ENCODE results near the gene FIS1. TPM values are rescaled to one million over a fixed set of nuclear protein-coding genes. Genes with fewer than 3 reads are reported as not detected.
"Not testable (repeated sequence)": the region's sequence is repeated elsewhere in the genome, so short reads cannot be mapped to it uniquely, and the experiment has no call there.

FIS1 gene
- total RNA-seq, 1 donor: 136 TPM

DNA sequence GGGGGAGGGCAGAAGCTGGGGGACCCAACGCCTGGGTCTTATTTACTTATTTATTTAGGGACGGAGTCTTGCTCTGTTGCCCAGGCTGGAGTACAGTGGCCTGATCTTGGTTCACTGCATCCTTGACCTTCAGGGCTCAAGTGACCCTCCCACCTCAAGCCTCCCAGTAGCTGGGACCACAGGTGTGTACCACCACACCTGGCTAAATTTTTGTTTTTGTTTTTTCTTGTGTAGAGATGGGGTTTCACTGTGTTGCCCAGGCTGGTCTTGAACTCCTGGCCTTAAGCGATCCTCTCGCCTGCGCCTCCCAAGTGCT is 42.3 kb downstream of the FIS1 start:
- Histone ChIP-seq H3K36me3 (ENCODE audit: insufficient read depth, low read length) (peaks cover 5% of the 10 kb centered on the region), H4K20me1 (ENCODE audit: insufficient read depth, low read length) (no peaks in the 10 kb centered on the region)
- no peak for TF ChIP-seq CTCF (IDR thresholded peaks at IDR 0.05; ENCODE audit: extremely low read depth, low read depth, low read length)

GRCh38 chr7:101201695-101202602 is 42.9 kb downstream of the FIS1 start:
- H3K9me3 ChIP-seq (ENCODE audit: low read depth, low read length): no peaks in the 10 kb centered on the region
- no peak overlapping the region for H3K27ac ChIP-seq (ENCODE audit: low read depth, low read length)
- H3K36me3 ChIP-seq (ENCODE audit: insufficient read depth, low read length): peaks cover 5% of the 10 kb centered on the region
- no peaks in the 10 kb centered on the region for H3K4me1 ChIP-seq (ENCODE audit: insufficient read depth, low read length)
- H4K20me1 ChIP-seq (ENCODE audit: insufficient read depth, low read length): no peaks in the 10 kb centered on the region
- peaks cover 37% of the 10 kb centered on the region for H3K27me3 ChIP-seq (ENCODE audit: insufficient read depth, low read length)
- no peaks in the 10 kb centered on the region for H3K79me2 ChIP-seq (ENCODE audit: insufficient read depth, low read length)
- DNase-seq (ENCODE audit: insufficient read length, low spot score, missing footprints): peak; percentile 87
- TF ChIP-seq CTCF (IDR thresholded peaks at IDR 0.05; ENCODE audit: extremely low read depth, low read depth, low read length): no peak
- H2AFZ ChIP-seq (ENCODE audit: low read length): no peak overlapping the region
- no peak overlapping the region for H3K4me3 ChIP-seq (ENCODE audit: insufficient read depth, low read length)
- H3K4me2 ChIP-seq (ENCODE audit: insufficient read depth, low read length): peak overlapping the region; percentile 28

More for the DNA sequence above, 42.3 kb downstream of the FIS1 start:
- peaks cover 37% of the 10 kb centered on the region for H3K27me3 ChIP-seq (ENCODE audit: insufficient read depth, low read length)
- no peak overlapping the region for H2AFZ ChIP-seq (ENCODE audit: low read length)
- no peak for DNase-seq (ENCODE audit: insufficient read length, low spot score, missing footprints)
- no peak overlapping the region for H3K27ac ChIP-seq (ENCODE audit: low read depth, low read length)
- no peak overlapping the region for H3K4me2 ChIP-seq (ENCODE audit: insufficient read depth, low read length)
- H3K4me1 ChIP-seq (ENCODE audit: insufficient read depth, low read length): no peaks in the 10 kb centered on the region
- no peak overlapping the region for H3K4me3 ChIP-seq (ENCODE audit: insufficient read depth, low read length)
- no peaks in the 10 kb centered on the region for H3K9me3 ChIP-seq (ENCODE audit: low read depth, low read length)
- H3K79me2 ChIP-seq (ENCODE audit: insufficient read depth, low read length): no peaks in the 10 kb centered on the region

DNA sequence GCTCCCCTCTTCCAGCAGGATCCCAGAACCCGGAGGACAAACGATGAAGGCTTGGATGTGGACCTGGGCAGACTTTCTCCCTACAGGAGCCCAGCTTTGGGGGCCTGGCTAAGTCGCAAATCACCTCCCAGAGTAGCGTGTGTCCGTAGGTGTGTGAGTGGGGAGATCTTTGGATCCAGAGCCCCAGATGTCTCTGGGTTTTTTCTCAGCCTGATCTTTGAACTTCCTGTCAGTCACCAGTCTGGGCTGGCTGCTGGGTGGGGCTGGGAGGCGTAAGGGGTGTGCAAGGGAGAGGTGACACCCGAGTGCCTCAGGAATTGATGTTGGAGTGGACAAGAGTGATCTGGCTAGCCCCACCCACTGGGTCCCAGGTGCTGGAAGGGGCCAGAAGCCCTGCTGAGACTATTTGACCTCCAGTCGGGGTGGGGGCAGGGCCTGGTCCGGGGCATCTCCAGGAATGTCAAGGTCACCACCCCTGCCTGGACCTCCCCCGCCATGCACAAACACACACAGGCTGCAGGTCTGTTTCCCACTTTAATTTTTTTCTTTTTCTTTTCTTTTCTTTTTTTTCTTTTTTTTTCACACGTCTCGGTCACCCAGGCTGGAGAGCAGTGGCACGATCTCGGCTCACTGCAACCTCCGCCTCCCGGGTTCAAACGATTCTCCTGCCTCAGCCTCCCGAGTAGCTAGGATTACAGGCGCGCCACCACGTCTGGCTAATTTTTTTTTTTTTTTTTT is 43.9 kb downstream of the FIS1 start, which contains the start of gene MOGAT3:
MOGAT3 (minus strand) TSS at position 175 of the 738 bp plus-strand sequence. CDS start 182 bp downstream, outside the sequence.
- Histone ChIP-seq H3K79me2 (ENCODE audit: insufficient read depth, low read length) (no peaks in the 10 kb centered on the region), H4K20me1 (ENCODE audit: insufficient read depth, low read length) (no peaks in the 10 kb centered on the region), H3K27ac (ENCODE audit: low read depth, low read length) (no peak within 1 kb of the TSS), H2AFZ (ENCODE audit: low read length) (no peak within 1 kb of the TSS), H3K27me3 (ENCODE audit: insufficient read depth, low read length) (peaks cover 37% of the 10 kb centered on the region), H3K9me3 (ENCODE audit: low read depth, low read length) (no peaks in the 10 kb centered on the region), H3K36me3 (ENCODE audit: insufficient read depth, low read length) (peaks cover 3% of the 10 kb centered on the region), H3K4me3 (ENCODE audit: insufficient read depth, low read length) (no peak within 1 kb of the TSS), H3K4me2 (ENCODE audit: insufficient read depth, low read length) (no peak within 1 kb of the TSS), H3K4me1 (ENCODE audit: insufficient read depth, low read length) (no peaks in the 10 kb centered on the region)
- DNase-seq (ENCODE audit: insufficient read length, low spot score, missing footprints): peak; percentile 71
- TF ChIP-seq CTCF (IDR thresholded peaks at IDR 0.05; ENCODE audit: extremely low read depth, low read depth, low read length): no peak

DNA sequence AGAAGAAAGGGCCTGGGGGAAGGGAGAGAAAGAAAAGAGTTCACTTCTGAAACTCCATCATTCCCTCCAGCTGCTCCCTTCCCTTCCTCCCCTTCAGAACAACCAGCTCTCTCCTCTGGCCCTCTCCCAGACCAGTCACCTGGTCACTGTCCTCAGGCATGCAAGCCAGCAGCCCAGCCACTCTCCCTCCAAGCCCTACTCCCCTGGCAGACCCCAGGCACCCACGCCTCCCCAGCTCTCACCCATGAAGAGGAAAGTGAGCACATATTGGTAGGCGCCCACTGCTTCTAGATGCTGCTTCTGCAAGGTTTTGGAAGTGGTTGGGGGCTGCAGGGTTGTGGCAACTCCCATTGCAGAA is 44.4 kb downstream of the FIS1 start:
- Histone ChIP-seq H3K4me1 (ENCODE audit: insufficient read depth, low read length) (no peaks in the 10 kb centered on the region), H2AFZ (ENCODE audit: low read length) (no peak overlapping the region), H3K36me3 (ENCODE audit: insufficient read depth, low read length) (no peaks in the 10 kb centered on the region), H3K27ac (ENCODE audit: low read depth, low read length) (no peak overlapping the region), H3K4me3 (ENCODE audit: insufficient read depth, low read length) (no peak overlapping the region), H3K79me2 (ENCODE audit: insufficient read depth, low read length) (no peaks in the 10 kb centered on the region), H3K27me3 (ENCODE audit: insufficient read depth, low read length) (peaks cover 37% of the 10 kb centered on the region), H3K4me2 (ENCODE audit: insufficient read depth, low read length) (no peak overlapping the region), H4K20me1 (ENCODE audit: insufficient read depth, low read length) (no peaks in the 10 kb centered on the region), H3K9me3 (ENCODE audit: low read depth, low read length) (no peaks in the 10 kb centered on the region)
- TF ChIP-seq CTCF (IDR thresholded peaks at IDR 0.05; ENCODE audit: extremely low read depth, low read depth, low read length): no peak
- DNase-seq (ENCODE audit: insufficient read length, low spot score, missing footprints): peak; percentile 66

- not testable (repeated sequence) for DNase-seq (ENCODE audit: insufficient read length, low spot score, missing footprints); H3K4me2 ChIP-seq (ENCODE audit: insufficient read depth, low read length); H3K27ac ChIP-seq (ENCODE audit: low read depth, low read length); H3K4me1 ChIP-seq (ENCODE audit: insufficient read depth, low read length); H2AFZ ChIP-seq (ENCODE audit: low read length); H3K9me3 ChIP-seq (ENCODE audit: low read depth, low read length); H3K36me3 ChIP-seq (ENCODE audit: insufficient read depth, low read length); H4K20me1 ChIP-seq (ENCODE audit: insufficient read depth, low read length); H3K4me3 ChIP-seq (ENCODE audit: insufficient read depth, low read length); H3K79me2 ChIP-seq (ENCODE audit: insufficient read depth, low read length)
- peaks cover 37% of the 10 kb centered on the region for H3K27me3 ChIP-seq (ENCODE audit: insufficient read depth, low read length)
Measured at GRCh38 chr7:101199522-101199921, 45.4 kb downstream of the FIS1 start.
